OCI-LY7 (cell line): ENCODE measurements around the gene SGCB. TPM values are rescaled to one million over a fixed set of nuclear protein-coding genes. Genes with fewer than 3 reads are reported as not detected.

ENCODE experiments used
- BruUV-seq: library from RNA; stranded (reverse); fragments of 400-500 nt; replicated peaks from 2 replicates; lab custom pipeline; 2021; lab: Mats Ljungman, UMichigan
- CTCF ChIA-PET: fragments of 300-600 bp; sonication (Branson Sonifier 250); formaldehyde crosslinking; loops from one replicate; lab custom pipeline; 2022; ENCODE audit warnings: antibody characterized with exemption; ENCODE audit not compliant: unreplicated experiment; lab: Charles Lee
- POLR2A ChIA-PET: fragments of 300-600 bp; sonication (Branson Sonifier 250); formaldehyde crosslinking; loops from one replicate; lab custom pipeline; 2022; ENCODE audit warnings: antibody characterized with exemption; lab: Charles Lee
- DNase-seq: peaks from one replicate; pipeline ENCODE4 v3.0.0-alpha.2; 2015; ENCODE audit warnings: low spot score
- H2AFZ ChIP-seq: fragments of 200-600 bp; sonication (generic), shearing (Covaris generic); 2 replicates; pipeline ENCODE4 v1.6.1; 2014; ENCODE audit warnings: mild to moderate bottlenecking, antibody characterized with exemption, low read length, moderate library complexity
- H3K27ac ChIP-seq: fragments of 200-600 bp; sonication (generic); 2 replicates; pipeline ENCODE4 v1.5.1; 2014; ENCODE audit warnings: mixed run types, low read depth, mild to moderate bottlenecking, moderate library complexity, low read length, inconsistent platforms; ENCODE audit not compliant: poor library complexity, severe bottlenecking
- H3K36me3 ChIP-seq: fragments of 200-600 bp; sonication (generic); 2 replicates; pipeline ENCODE4 v1.6.1; 2014; ENCODE audit warnings: mild to moderate bottlenecking, antibody characterized with exemption, low read length, moderate library complexity, mixed read lengths; ENCODE audit not compliant: insufficient read depth
- H3K4me1 ChIP-seq: fragments of 200-600 bp; sonication (generic); 2 replicates; pipeline ENCODE4 v1.5.1; 2014; ENCODE audit warnings: mild to moderate bottlenecking, low read length; ENCODE audit not compliant: insufficient read depth, poor library complexity, severe bottlenecking
- H3K4me2 ChIP-seq: fragments of 200-600 bp; sonication (generic); 2 replicates; pipeline ENCODE4 v1.6.1; 2014; ENCODE audit warnings: mild to moderate bottlenecking, low read length
- H3K4me3 ChIP-seq: fragments of 200-600 bp; sonication (generic); 2 replicates; pipeline ENCODE4 v1.5.1; 2014; ENCODE audit warnings: mild to moderate bottlenecking, low read depth, low read length; ENCODE audit not compliant: poor library complexity, severe bottlenecking
- H3K79me2 ChIP-seq: fragments of 200-600 bp; sonication (generic); 2 replicates; pipeline ENCODE4 v1.6.1; 2016; ENCODE audit warnings: low read depth, mild to moderate bottlenecking, low read length, moderate library complexity, mixed read lengths; ENCODE audit not compliant: insufficient read depth
- H3K9me2 ChIP-seq: fragments of 200-600 bp; sonication (generic); 2 replicates; pipeline ENCODE4 v1.6.1; 2016; ENCODE audit warnings: mild to moderate bottlenecking, low read length, mixed read lengths; ENCODE audit not compliant: insufficient read depth
- H3K9me3 ChIP-seq: fragments of 200-600 bp; sonication (generic); 2 replicates; pipeline ENCODE4 v1.6.1; 2014; ENCODE audit warnings: mild to moderate bottlenecking, mixed run types, low read length, mixed read lengths
- H4K20me1 ChIP-seq: fragments of 200-600 bp; sonication (generic); 2 replicates; pipeline ENCODE4 v1.6.1; 2014; ENCODE audit warnings: mild to moderate bottlenecking, antibody characterized with exemption, low read length, moderate library complexity, mixed read lengths; ENCODE audit not compliant: insufficient read depth
- CTCF ChIP-seq: fragments of 200-600 bp; sonication (generic); conservative IDR thresholded peaks from 2 replicates; pipeline ENCODE4 v1.5.1; 2014; ENCODE audit warnings: mild to moderate bottlenecking, antibody characterized with exemption, low read length, moderate library complexity, mixed read lengths
- EZH2phosphoT487 ChIP-seq: fragments of 200-600 bp; sonication (generic); IDR thresholded peaks from 2 replicates; pipeline ENCODE4 v1.6.1; 2018; ENCODE audit warnings: low read depth, borderline replicate concordance, mild to moderate bottlenecking, mixed run types, antibody characterized with exemption, low read length, moderate library complexity, mixed read lengths
- intact Hi-C: fragments of 100-400 bp; cut with micrococcal nuclease; formaldehyde crosslinking; loops from one replicate; pipeline ENCODE4 v1.10.0; 2022; ENCODE audit not compliant: unreplicated experiment
- total RNA-seq, 2 experiments: library from RNA; depleted of rRNA in 1 of 2; stranded (reverse); fragments of >200 nt in 1 of 2; shearing (Covaris generic) in 1 of 2; gene quantifications; 2 replicates each; pipeline ENCODE4 v1.2.3, GENCODE V29; 2014 to 2022

SGCB gene
- total RNA-seq, 2 experiments from 2014 or later, result 7.5 to 20.2 TPM

GRCh38 chr4:52012651-52013050, 25.4 kb downstream of the SGCB start:
- DNase-seq, result no peak
- H3K36me3 ChIP-seq, result no peaks in the 10 kb centered on the region
- no peak overlapping the region for H3K27ac ChIP-seq
- BruUV-seq, result no TSS peak
- H3K4me2 ChIP-seq, result no peak overlapping the region
- no peaks in the 10 kb centered on the region for H3K9me2 ChIP-seq
- POLR2A ChIA-PET, result no interaction called here
- TF ChIP-seq CTCF (no peak), EZH2phosphoT487 (no peak)
- intact Hi-C loops, result no loop called here
- peaks cover 8% of the 10 kb centered on the region for H3K4me1 ChIP-seq
- H3K79me2 ChIP-seq, result no peaks in the 10 kb centered on the region
- no peaks in the 10 kb centered on the region for H3K9me3 ChIP-seq
- H3K4me3 ChIP-seq, result no peak overlapping the region
- CTCF ChIA-PET, result no interaction called here
- H4K20me1 ChIP-seq, result no peaks in the 10 kb centered on the region
- no peak overlapping the region for H2AFZ ChIP-seq

- Histone ChIP-seq H3K36me3 (no peaks in the 10 kb centered on the region), H2AFZ (no peak overlapping the region; the same call in 1 of the 2 replicates), H3K4me1 (peaks cover 8% of the 10 kb centered on the region), H3K4me2 (no peak overlapping the region), H4K20me1 (no peaks in the 10 kb centered on the region), H3K9me2 (no peaks in the 10 kb centered on the region), H3K4me3 (no peak overlapping the region), H3K9me3 (no peaks in the 10 kb centered on the region), H3K27ac (no peak overlapping the region), H3K79me2 (no peaks in the 10 kb centered on the region)
- no peak for TF ChIP-seq CTCF
- TF ChIP-seq EZH2phosphoT487, result no peak
- intact Hi-C loops, result no loop called here
- ChIA-PET CTCF (no interaction called here), POLR2A (no interaction called here)
- no peak for DNase-seq
- no TSS peak for BruUV-seq
These were observed 27.1 kb downstream of the SGCB start for GRCh38 chr4:52010986-52011385.

GRCh38 chr4:52006887-52007286, 31.2 kb downstream of the SGCB start:
- no peak overlapping the region for H3K4me2 ChIP-seq
- BruUV-seq, result no TSS peak
- ChIA-PET POLR2A (interaction anchor here (1.4 kb wide), 1 partner anchor 175 kb away, joined by 4 read pairs; no protein-coding TSS in a partner anchor), CTCF (no interaction called here)
- H3K79me2 ChIP-seq, result no peaks in the 10 kb centered on the region
- H3K4me3 ChIP-seq, result no peak overlapping the region
- H3K27ac ChIP-seq, result no peak overlapping the region
- intact Hi-C loops, result no loop called here
- no peak for DNase-seq
- H3K9me3 ChIP-seq, result no peaks in the 10 kb centered on the region
- H4K20me1 ChIP-seq, result no peaks in the 10 kb centered on the region
- no peaks in the 10 kb centered on the region for H3K9me2 ChIP-seq
- TF ChIP-seq CTCF, result no peak
- no peaks in the 10 kb centered on the region for H3K36me3 ChIP-seq
- peaks cover 8% of the 10 kb centered on the region for H3K4me1 ChIP-seq
- no peak overlapping the region for H2AFZ ChIP-seq
